Thyroid gland (tissue), 4 donors: ENCODE measurements around the gene ETHE1.

ENCODE experiments used
- POLR2A ChIP-seq, 2 donors: fragments of 450-650 bp; IDR thresholded peaks; one replicate each; pipeline ENCODE4 v1.6.1; 2017; ENCODE audit warnings: antibody characterized with exemption in 2 of 2, mild to moderate bottlenecking in 2 of 2, moderate library complexity in 1 of 2
- TF ChIP-seq, protein P1 (sequence below), 6 experiments: fragments of 200-600 bp in 3 of 6; fragments of 450-650 bp in 3 of 6; sonication (generic) in 3 of 6; IDR thresholded peaks; one replicate each; pipeline ENCODE4 v1.5.1; 2016 to 2019; ENCODE audit warnings: antibody characterized with exemption in 6 of 6, mild to moderate bottlenecking in 2 of 6, inconsistent platforms in 1 of 6, moderate library complexity in 1 of 6

DNA sequence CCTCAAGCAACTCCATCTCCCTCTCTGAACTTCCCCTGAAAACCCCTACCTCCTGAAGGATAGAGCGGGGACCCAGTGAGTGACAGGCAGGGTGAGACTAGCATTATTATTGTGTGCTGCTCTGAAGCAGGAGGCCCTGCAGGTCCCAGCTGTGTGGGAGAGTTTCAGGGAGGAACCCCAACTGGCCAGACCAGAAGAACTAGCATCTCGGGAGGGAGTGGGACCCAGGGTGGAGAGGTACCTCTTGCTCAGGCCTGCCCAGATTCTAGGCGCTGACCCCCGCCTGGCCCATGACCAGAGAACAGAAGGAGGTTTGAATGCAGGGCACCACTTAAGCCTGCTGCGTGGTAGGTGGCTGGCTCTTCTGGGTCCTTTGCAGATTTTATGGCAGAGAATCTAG is 55.9 kb downstream of the ETHE1 start:
- TF ChIP-seq, protein P1, sequence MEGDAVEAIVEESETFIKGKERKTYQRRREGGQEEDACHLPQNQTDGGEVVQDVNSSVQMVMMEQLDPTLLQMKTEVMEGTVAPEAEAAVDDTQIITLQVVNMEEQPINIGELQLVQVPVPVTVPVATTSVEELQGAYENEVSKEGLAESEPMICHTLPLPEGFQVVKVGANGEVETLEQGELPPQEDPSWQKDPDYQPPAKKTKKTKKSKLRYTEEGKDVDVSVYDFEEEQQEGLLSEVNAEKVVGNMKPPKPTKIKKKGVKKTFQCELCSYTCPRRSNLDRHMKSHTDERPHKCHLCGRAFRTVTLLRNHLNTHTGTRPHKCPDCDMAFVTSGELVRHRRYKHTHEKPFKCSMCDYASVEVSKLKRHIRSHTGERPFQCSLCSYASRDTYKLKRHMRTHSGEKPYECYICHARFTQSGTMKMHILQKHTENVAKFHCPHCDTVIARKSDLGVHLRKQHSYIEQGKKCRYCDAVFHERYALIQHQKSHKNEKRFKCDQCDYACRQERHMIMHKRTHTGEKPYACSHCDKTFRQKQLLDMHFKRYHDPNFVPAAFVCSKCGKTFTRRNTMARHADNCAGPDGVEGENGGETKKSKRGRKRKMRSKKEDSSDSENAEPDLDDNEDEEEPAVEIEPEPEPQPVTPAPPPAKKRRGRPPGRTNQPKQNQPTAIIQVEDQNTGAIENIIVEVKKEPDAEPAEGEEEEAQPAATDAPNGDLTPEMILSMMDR (IDR thresholded peaks at IDR 0.05): no peak
- no peak for TF ChIP-seq POLR2A (IDR thresholded peaks at IDR 0.05)
